ENCODE measurements around the gene ATP2C2.

The ATP2C2 gene

DNA sequence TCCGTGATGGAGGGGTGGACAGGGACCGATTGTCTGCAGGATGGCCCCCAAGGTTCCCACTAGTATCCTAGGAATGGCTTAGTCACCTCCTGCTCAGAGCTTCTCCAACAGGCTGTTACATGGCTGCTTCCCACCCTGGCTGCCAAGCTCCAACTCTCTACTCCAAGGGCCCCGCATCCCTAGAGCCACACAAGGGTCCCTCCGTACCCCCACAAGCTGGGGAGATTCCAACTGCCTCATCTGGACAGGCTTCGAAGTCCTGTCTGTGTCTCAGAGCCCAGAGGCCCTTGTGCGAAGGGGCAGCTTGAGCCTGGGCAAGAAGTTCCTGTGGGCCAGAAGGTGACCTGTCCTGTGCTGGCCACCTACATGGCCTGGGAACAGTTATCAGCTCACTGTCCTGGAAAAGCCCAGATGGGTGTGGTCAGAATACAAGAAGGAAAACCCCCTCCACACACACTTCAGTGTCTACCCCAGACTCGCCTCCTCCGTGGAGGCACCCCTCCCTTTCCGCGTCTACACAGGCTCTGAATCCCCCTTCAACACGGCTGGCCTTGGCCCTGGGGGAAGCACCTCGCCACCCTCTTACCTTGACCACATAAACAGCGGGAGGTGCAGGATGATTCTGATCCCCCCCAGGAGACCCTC is 135.5 kb downstream of the ATP2C2 start:
- peaks cover 49% of the 10 kb centered on the region for H3K4me1 Mint-ChIP-seq (ENCODE audit: low read depth)
- H3K36me3 Mint-ChIP-seq (ENCODE audit: low read depth): peaks cover 15% of the 10 kb centered on the region
- no peaks in the 10 kb centered on the region for H3K27me3 Mint-ChIP-seq
- peak overlapping the region; percentile 94 for H3K4me3 Mint-ChIP-seq
- intact Hi-C loops (cut with micrococcal nuclease): no loop called here
- no peaks in the 10 kb centered on the region for H3K9me3 Mint-ChIP-seq
- H3K27ac Mint-ChIP-seq: peak overlapping the region; percentile 90

DNA sequence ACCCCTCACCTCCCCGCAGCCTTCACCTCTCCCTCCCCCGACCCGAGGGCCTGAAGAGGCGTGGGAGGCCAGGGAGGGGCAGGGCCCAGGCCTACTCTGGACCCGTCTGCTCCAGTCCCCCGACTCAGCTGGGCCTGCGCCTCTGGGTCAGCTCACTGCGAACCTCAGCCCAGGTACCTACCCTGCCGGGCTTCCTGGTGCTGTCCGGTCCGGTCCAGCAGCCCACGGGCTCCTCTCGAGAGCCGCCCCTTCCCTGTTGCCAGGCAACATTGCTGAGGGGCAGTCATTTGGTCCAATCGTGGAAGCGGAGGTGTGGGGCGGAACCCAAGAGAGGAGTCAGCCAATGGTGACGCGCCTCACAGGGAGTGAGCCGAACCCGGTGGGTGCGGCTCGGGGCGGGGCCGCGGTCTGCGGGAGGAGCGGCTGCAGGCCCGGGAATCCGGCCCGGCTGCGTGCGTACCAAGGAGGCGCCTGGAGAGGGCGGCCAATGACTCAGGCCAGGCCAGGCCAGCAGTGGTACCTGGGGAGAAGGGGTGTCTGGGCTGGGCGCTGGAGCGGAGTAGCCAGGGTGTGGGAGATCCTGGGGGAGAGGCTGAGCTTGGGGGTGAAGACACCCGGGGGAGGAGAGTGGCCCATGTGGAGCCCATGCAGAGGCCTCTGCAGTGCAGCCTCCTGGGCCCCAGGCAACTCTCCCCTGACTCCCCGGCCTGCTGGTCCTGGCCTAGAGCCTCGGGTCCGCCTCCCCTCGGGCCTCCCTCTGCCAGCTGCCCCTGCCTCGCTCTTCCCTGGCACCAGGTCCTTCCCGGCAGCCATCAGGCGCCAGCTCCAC is 136.3 kb downstream of the ATP2C2 start, which contains the start of gene MEAK7:
MEAK7 (minus strand) TSS at position 240 of the 829 bp plus-strand sequence. CDS start 6,573 bp downstream, outside the sequence.
- Mint-ChIP-seq H3K27me3 (peaks cover 1% of the 10 kb centered on the region), H3K9me3 (no peaks in the 10 kb centered on the region), H3K27ac (peak within 1 kb of the TSS; percentile 90), H3K4me1 (ENCODE audit: low read depth) (peaks cover 49% of the 10 kb centered on the region), H3K36me3 (ENCODE audit: low read depth) (peaks cover 15% of the 10 kb centered on the region), H3K4me3 (peak within 1 kb of the TSS; percentile 94)
- intact Hi-C loops (cut with micrococcal nuclease): loop anchor here (5.0 kb wide), 1 partner anchor 547 kb away; no protein-coding TSS in a partner anchor

- H3K27ac Mint-ChIP-seq: peak overlapping the region; percentile 90
- intact Hi-C loops (cut with micrococcal nuclease): loop anchor here (5.0 kb wide), 1 partner anchor 548 kb away; no protein-coding TSS in a partner anchor
- peak overlapping the region; percentile 94 for H3K4me3 Mint-ChIP-seq
- H3K36me3 Mint-ChIP-seq (ENCODE audit: low read depth): peaks cover 9% of the 10 kb centered on the region
- H3K9me3 Mint-ChIP-seq: no peaks in the 10 kb centered on the region
- peaks cover 1% of the 10 kb centered on the region for H3K27me3 Mint-ChIP-seq
- peaks cover 49% of the 10 kb centered on the region for H3K4me1 Mint-ChIP-seq (ENCODE audit: low read depth)
Observed at GRCh38 chr16:84505249-84506187, 137.2 kb downstream of the ATP2C2 start.

- H3K4me3 Mint-ChIP-seq: peak overlapping the region; percentile 54
- intact Hi-C loops (cut with micrococcal nuclease): loop anchor here (5.0 kb wide), 1 partner anchor 550 kb away; no protein-coding TSS in a partner anchor
- peaks cover 1% of the 10 kb centered on the region for H3K27me3 Mint-ChIP-seq
Observed at GRCh38 chr16:84507011-84507982, 139.0 kb downstream of the ATP2C2 start.

GRCh38 chr16:84508502-84508901 is 140.2 kb downstream of the ATP2C2 start:
- Mint-ChIP-seq H3K27me3 (peaks cover 1% of the 10 kb centered on the region), H3K4me3 (no peak overlapping the region), H3K4me1 (ENCODE audit: low read depth) (peaks cover 56% of the 10 kb centered on the region), H3K27ac (no peak overlapping the region), H3K9me3 (no peaks in the 10 kb centered on the region), H3K36me3 (ENCODE audit: low read depth) (no peaks in the 10 kb centered on the region)
- intact Hi-C loops (cut with micrococcal nuclease): loop anchor here (5.0 kb wide), 1 partner anchor 551 kb away; no protein-coding TSS in a partner anchor

More at GRCh38 chr16:84507011-84507982, 139.0 kb downstream of the ATP2C2 start:
- Mint-ChIP-seq H3K4me1 (ENCODE audit: low read depth) (peaks cover 61% of the 10 kb centered on the region), H3K36me3 (ENCODE audit: low read depth) (no peaks in the 10 kb centered on the region), H3K9me3 (no peaks in the 10 kb centered on the region), H3K27ac (peak overlapping the region; percentile 74)

- Mint-ChIP-seq H3K36me3 (ENCODE audit: low read depth) (no peaks in the 10 kb centered on the region), H3K27ac (no peak overlapping the region), H3K9me3 (no peaks in the 10 kb centered on the region), H3K4me1 (ENCODE audit: low read depth) (peaks cover 57% of the 10 kb centered on the region), H3K27me3 (peaks cover 1% of the 10 kb centered on the region), H3K4me3 (no peak overlapping the region)
- intact Hi-C loops (cut with micrococcal nuclease): loop anchor here (5.0 kb wide), 1 partner anchor 552 kb away; no protein-coding TSS in a partner anchor
Observed at GRCh38 chr16:84509032-84509950, 141.0 kb downstream of the ATP2C2 start.

GRCh38 chr16:84511180-84511800 is 143.0 kb downstream of the ATP2C2 start:
- intact Hi-C loops (cut with micrococcal nuclease): loop anchor here (1.0 to 5.0 kb wide), 3 partner anchors 51 to 216 kb away; no protein-coding TSS in a partner anchor
- H3K4me1 Mint-ChIP-seq (ENCODE audit: low read depth): peaks cover 55% of the 10 kb centered on the region
- H3K36me3 Mint-ChIP-seq (ENCODE audit: low read depth): no peaks in the 10 kb centered on the region
- H3K27me3 Mint-ChIP-seq: peaks cover 1% of the 10 kb centered on the region
- no peaks in the 10 kb centered on the region for H3K9me3 Mint-ChIP-seq
- no peak overlapping the region for H3K4me3 Mint-ChIP-seq
- H3K27ac Mint-ChIP-seq: no peak overlapping the region

DNA sequence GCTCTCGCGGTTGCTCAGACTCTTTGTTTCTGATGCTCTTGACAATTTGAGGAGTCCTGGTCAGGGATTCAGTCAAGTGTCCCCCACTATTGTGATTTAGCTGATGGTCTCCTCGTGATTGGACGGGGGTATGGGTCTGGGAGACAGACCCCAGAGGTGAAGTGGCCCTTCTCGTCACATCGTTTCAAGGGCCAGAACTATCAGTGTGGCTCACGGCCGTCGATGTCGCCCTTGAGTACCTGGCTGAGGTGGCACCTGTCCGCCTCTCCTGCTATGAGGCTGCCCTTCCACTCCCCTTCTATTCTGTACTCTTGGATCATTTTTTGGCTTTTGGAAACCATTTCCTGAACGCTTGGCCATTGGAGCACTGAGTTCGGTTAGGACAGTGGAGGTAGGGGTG is 143.5 kb downstream of the ATP2C2 start:
- intact Hi-C loops (cut with micrococcal nuclease): loop anchor here (1.0 to 5.0 kb wide), 3 partner anchors 50 to 215 kb away; no protein-coding TSS in a partner anchor
- Mint-ChIP-seq H3K4me3 (no peak overlapping the region), H3K36me3 (ENCODE audit: low read depth) (no peaks in the 10 kb centered on the region), H3K4me1 (ENCODE audit: low read depth) (peaks cover 55% of the 10 kb centered on the region), H3K9me3 (no peaks in the 10 kb centered on the region), H3K27me3 (peaks cover 1% of the 10 kb centered on the region), H3K27ac (no peak overlapping the region)

DNA sequence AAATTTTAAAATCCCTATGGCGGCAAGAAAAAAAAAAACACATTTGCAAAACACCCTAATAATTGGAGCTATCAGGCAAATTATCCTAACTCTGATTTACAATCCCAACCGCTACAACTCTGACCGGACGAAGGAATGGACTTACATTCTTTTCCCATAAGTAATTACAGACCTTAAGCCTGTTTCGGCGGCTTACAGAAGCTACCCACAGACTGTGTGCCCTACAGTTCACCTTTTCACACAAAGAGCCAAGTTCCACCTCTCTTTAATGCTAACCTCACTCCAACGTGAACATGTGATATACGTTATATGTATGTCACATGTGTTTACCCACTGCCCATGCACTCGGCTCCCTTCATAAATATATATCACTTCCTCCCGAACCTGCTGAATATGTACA is 144.8 kb downstream of the ATP2C2 start:
- Mint-ChIP-seq H3K9me3 (no peaks in the 10 kb centered on the region), H3K4me1 (ENCODE audit: low read depth) (peaks cover 45% of the 10 kb centered on the region)

GRCh38 chr16:84513666-84514065 is 145.3 kb downstream of the ATP2C2 start:
- intact Hi-C loops (cut with micrococcal nuclease): loop anchor here (5.0 kb wide), 2 partner anchors 49 to 214 kb away; no protein-coding TSS in a partner anchor
- Mint-ChIP-seq H3K27me3 (peaks cover 1% of the 10 kb centered on the region), H3K4me3 (no peak overlapping the region), H3K36me3 (ENCODE audit: low read depth) (no peaks in the 10 kb centered on the region), H3K9me3 (no peaks in the 10 kb centered on the region), H3K27ac (no peak overlapping the region), H3K4me1 (ENCODE audit: low read depth) (peaks cover 45% of the 10 kb centered on the region)

More for the DNA sequence above, 144.8 kb downstream of the ATP2C2 start:
- intact Hi-C loops (cut with micrococcal nuclease): loop anchor here (5.0 kb wide), 2 partner anchors 49 to 214 kb away; no protein-coding TSS in a partner anchor
- no peaks in the 10 kb centered on the region for H3K36me3 Mint-ChIP-seq (ENCODE audit: low read depth)
- H3K4me3 Mint-ChIP-seq: no peak overlapping the region
- H3K27ac Mint-ChIP-seq: no peak overlapping the region
- peaks cover 1% of the 10 kb centered on the region for H3K27me3 Mint-ChIP-seq

Measured in dendritic cell treated with granulocyte-macrophage colony-stimulating factor and Interleukin-4, amounts not matched to agents 40 ng/mL and 50 ng/mL, for 4 days (primary cell).